ENCODE data around the gene CPZ.

DNA sequence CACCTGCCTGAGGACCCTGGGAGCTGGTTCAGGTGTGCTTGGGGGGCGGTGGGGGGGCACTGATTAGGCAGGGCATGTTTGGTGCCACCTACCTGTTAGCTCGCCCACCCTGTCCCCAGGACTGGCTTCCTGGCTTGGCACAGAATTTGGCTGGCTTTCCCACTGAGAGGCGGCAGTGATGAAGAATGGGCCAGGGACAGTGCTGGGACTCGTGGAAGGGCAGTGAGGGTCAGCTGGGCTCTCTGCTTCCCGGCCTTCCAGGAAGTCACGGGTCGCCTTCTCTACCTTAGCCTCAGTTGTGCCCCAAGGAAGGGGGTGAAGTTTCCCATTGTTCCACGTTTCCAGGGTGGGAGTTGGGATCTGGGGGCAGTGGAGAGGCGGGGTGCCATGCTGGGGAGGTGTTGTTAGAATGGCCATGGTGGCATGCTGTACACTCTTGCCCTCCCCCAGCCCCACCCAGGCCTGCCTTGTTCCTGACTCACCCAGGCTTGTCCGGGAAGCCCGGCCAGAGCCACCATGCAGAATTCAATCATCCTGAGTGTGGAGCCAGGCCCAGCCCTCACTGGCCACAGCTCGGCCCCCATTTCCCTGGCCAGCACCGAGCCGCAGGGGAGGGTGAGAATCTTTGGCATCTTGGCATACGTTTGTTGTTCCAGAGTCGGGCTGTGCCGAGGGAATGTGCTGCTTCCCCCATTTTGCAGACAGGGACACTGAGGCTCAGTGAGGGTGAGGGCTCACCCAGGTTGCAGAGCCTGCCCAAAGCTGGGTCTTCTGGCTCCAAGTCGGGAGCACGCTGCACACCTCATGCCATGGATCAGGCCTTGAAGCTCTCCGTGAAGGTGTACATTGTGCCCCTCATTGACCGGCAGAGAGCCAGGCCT, 34.2 kb upstream of the CPZ start:
- TF ChIP-seq EZH2 (IDR thresholded peaks at IDR 0.05; ENCODE audit: insufficient read depth, poor library complexity, severe bottlenecking) (no peak), EZH2phosphoT487 (IDR thresholded peaks at IDR 0.05; ENCODE audit: insufficient read depth, low read depth) (no peak)
